Gastroesophageal sphincter (tissue), 3 donors: ENCODE data around the gene CTTNBP2.

Source experiments
- POLR2A ChIP-seq, 2 donors: fragments of 450-650 bp; IDR thresholded peaks; one replicate each; pipeline ENCODE4 v1.6.1; 2017; ENCODE audit warnings: antibody characterized with exemption in 2 of 2, mild to moderate bottlenecking in 2 of 2, moderate library complexity in 1 of 2
- TF ChIP-seq, protein P1 (sequence below), 4 experiments: fragments of 200-600 bp in 2 of 4; fragments of 450-650 bp in 2 of 4; sonication (generic) in 1 of 4; IDR thresholded peaks; one replicate each; pipeline ENCODE4 v1.5.1; 2017 to 2019; ENCODE audit warnings: antibody characterized with exemption in 4 of 4, mild to moderate bottlenecking in 2 of 4, moderate library complexity in 2 of 4

DNA sequence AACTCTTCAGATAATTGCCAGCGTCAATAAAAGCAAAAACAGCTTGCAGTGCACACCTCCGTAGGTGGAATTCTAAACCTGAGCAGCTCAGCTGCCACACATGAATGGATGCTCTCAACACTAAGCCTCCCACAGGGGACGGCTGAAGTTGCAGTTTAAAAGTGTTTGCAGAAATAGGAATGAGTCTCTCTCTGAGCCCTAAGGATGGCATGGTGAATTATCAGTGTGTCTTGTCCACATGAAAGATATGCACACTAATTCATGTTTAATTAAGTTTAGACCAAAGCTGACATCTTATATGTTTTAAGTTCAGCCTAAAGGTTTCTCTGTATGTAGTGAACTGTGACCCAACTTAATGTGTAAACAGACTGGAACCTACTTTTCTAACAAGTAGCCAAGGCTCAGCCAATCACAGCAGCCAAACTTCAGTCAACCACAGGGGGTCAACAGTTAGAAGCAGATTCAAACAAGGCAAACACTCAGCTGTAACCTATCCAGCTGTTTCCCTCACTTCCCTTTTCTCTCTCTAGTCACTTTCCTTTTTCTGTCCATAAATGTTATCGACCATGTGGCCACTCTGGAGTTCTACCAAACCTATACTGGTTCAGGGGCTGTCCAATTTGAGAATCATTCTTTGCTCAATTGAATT, 38.1 kb downstream of the CTTNBP2 start:
- TF ChIP-seq, protein P1, sequence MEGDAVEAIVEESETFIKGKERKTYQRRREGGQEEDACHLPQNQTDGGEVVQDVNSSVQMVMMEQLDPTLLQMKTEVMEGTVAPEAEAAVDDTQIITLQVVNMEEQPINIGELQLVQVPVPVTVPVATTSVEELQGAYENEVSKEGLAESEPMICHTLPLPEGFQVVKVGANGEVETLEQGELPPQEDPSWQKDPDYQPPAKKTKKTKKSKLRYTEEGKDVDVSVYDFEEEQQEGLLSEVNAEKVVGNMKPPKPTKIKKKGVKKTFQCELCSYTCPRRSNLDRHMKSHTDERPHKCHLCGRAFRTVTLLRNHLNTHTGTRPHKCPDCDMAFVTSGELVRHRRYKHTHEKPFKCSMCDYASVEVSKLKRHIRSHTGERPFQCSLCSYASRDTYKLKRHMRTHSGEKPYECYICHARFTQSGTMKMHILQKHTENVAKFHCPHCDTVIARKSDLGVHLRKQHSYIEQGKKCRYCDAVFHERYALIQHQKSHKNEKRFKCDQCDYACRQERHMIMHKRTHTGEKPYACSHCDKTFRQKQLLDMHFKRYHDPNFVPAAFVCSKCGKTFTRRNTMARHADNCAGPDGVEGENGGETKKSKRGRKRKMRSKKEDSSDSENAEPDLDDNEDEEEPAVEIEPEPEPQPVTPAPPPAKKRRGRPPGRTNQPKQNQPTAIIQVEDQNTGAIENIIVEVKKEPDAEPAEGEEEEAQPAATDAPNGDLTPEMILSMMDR (IDR thresholded peaks at IDR 0.05), result no peak
- TF ChIP-seq POLR2A (IDR thresholded peaks at IDR 0.05), result no peak
